Retina (tissue), 1 donor: ENCODE measurements around the gene PLA2G6.
A peak's percentile ranks its signal among the peaks of the same experiment; 100 is the strongest.
"Not testable (repeated sequence)": the region's sequence is repeated elsewhere in the genome, so short reads cannot be mapped to it uniquely, and the experiment has no call there.

ENCODE experiments used
- DNase-seq: peaks from one replicate; pipeline ENCODE4 v3.0.0-alpha.2; 2016

PLA2G6 gene

DNA sequence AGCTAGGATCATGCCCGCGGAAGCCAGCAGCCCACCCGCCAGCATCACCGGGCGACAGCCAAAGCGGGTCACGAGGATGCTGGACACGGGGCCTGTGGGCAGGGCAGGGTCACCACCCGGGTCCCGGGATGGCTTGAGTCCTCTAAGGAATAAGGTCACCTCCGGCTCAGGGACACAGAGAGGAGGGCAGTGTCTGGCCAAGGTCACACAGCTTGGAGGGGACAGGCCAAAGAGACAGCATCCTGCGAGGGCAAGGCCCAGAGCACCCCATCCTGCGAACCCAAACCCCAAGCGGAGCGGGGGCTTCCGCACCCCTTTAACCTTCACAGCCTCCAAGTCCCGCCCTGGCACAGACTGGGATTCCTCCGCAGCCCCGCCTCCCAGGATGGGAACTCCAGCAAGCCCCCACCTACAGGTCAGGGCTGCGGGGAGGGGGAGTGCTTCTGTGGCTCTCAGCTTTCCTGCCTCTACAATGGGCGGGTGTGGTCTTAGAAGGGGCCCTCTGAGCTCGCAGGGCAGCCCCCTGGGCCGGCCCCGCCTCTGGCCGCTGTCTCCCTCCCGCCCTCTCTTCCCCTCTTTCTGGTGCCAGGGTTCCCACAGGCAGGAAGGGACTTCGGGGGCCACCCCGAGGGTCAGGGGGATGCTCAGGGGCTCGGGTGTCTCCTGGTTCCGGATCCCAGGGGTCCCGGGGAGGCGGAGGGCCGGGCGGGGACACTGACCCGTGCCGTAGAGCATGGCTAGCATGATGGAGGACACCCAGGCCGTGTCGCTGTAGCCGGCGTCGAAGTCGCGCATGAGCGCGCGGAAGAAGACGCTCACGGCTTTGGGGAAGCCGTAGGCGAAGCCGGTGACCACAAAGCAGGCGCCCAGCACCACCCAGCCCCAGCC is 99.4 kb downstream of the PLA2G6 start:
- peak; percentile 34 for DNase-seq

DNA sequence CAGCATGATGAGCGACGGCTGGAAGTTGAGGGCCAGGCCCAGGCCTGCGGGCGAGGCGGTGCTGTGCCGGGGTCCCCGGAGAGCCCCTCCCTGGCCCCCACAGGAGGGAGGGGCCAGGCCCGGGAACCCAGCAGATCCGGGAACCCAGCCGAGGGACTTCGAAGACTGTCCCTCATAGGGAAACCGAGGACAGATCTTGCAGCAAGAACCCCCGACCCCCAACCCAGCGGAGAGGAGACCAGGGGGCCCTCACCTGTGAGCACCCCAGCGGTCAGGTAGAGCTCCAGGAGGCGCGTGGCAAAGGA is 100.0 kb downstream of the PLA2G6 start:
- peak; percentile 69 for DNase-seq

DNA sequence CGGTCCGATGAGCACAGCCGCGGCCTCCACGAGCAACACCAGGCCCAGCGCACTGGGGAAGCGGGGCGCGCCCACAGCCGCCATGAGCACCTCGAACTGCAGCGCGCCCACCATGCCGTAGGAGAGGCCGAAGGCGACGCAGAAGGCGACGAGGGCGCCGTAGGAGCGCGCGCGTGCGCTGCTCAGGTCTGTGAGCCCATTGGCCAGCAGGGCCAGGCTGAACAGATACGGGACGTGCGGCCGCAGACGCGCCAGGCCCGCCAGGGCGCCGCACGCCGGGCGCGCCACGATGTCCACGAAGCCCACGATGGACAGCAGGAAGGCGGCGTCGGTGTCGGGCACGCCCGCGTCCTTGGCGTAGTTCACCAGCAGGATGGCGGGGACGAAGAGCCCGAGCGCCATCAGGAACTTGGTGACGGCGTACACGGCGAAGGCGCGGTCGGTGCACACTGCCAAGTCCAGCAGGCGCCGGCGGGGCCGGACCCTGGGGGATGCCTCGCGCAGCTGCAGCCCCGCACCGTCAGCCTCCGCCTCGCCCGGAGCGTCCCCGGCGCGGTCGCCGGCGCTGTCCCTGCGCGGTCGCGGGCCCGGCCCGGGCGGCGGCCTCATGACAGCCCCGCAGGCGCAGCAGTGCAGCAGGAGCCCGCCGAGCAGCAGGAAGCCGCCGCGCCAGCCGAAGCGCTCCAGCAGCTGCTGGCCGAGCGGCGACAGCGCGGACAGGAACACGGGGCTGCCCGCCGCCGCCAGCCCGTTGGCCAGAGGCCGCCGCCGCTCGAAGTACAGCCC is 100.6 kb downstream of the PLA2G6 start:
- DNase-seq, result peak; percentile 86

DNA sequence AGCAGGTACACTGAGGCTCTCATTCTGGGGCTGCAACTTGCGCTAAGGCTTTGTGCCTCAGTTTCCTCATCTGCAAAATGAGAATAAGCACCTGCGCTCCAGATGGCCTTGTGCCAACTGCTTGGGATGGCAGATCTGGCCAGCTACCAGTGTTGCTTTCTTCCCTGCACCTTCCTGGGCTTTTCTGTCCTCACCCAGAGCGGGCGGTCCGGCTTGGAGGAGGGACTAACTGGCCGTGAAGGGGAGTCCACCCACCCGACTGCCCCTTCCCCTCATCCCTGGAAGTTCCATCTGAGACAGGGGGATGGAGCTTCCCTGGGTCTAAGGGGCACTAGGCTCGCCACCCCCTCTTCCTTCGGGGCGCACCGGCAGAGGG is 101.2 kb downstream of the PLA2G6 start:
- DNase-seq, result no peak

DNA sequence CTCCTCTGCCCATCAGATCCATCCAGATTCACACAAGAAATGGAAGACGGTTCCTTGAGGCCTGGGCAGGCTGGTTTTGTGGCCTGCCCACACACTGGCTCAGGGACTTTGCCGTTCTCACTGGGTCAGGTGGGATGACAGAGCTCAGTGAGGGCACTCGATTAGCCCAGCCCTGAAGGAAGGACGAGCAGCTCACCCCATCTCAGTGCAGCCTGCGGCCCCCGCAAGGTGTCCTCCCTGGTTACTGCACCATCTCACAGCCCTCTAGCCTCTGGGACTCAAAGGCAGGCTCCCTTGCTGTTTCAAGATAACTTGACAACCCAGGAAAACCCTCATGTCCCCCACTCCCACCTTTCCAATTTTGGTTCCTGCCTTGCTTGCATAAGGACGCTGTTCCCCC is 101.8 kb downstream of the PLA2G6 start:
- no peak for DNase-seq

DNA sequence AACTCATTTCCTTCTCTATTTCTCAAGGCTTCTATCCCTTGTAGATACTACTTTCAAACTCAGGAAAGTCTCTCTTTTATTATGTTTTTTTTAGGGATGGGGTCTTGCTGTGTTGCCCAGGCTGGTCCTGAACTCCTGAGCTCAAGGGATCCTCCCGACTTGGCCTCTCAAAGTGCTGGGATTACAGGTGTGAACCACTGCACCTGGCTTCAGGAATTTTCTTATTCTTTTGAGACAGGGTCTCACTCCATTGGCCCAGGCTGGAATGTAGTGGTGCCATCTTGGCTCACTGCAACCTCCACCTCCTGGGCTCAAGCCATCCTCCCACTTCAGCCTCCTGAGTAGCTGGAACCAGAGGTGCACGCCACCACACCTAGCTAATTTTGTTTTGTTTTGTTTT is 102.4 kb downstream of the PLA2G6 start:
- not testable (repeated sequence) for DNase-seq

DNA sequence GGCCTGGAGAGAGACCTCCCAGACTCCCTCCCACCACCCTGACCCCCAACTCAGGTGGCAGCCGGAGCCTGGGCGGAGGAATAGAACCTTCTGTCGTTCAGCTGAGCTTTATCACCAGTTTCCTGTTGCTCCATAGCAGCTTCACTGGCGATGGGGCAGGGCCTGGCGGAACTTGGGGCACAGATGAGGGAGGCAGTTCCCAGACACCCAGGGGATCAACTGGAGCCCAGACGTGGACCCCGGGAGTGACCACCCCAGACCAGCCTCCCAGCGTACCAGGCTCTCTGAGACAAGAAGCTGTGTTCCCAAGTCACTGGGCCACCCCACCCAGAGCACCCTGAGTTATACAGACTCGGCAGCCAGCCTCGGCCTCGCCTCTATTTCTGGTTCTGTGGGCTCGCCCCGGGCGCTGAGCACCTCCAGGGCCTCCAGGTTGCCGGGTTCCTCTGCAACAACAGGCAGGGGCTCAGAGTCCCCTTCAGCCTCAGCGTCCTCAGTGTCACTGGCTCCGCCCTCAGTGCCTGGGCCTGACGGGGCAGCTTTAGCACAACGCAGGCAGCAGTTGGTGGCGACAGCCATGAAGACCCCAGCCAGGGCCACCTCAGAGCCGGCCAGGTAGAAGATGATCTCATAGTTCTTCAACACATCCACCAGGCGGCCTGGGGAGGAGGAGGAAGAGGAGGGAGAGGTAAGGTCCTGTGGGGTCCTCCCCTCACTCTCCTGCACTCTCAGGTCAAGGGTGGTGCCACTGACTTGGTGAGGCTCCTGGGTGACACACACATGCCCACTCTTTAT is 103.4 kb downstream of the PLA2G6 start:
- DNase-seq, result no peak

DNA sequence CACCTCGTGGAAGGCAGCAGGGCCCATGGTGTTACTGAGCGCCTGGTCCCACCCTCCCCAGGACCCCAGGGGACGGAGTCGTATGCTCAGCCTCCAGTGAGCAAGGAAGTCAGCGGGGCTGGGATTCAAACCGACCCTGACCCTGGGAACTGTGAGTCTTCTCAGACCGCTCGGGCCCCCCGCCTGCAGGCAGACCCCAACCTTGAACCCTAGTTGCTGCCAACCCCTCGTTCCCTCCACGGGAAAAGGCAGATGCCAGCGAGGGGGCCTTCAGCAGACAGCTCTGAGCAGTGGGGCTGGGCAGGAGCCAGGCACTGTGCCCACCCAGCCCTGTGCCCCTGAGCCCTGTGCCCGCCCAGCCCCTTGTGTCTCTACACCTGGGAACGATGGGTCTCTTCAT is 104.0 kb downstream of the PLA2G6 start:
- no peak for DNase-seq

DNA sequence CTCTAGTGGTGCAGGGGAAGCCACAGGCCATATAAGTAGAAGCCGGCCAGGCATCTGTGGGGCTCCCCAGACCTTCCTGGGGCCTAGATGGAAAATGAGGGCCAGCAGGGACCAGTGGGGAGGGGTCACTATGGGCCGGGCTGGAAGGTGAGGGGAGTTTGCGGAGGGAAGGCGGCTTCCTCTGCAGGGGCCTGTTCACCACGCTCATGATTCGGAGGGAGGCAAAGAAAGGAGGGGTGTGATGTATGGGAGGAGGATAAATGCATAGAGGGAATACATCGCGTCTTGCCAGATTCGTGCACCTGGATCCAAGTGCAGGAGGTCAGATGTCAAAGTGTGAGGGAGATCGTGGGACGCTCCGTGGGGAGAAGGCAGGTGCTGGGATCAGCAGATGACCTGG is 104.5 kb downstream of the PLA2G6 start:
- no peak for DNase-seq

DNA sequence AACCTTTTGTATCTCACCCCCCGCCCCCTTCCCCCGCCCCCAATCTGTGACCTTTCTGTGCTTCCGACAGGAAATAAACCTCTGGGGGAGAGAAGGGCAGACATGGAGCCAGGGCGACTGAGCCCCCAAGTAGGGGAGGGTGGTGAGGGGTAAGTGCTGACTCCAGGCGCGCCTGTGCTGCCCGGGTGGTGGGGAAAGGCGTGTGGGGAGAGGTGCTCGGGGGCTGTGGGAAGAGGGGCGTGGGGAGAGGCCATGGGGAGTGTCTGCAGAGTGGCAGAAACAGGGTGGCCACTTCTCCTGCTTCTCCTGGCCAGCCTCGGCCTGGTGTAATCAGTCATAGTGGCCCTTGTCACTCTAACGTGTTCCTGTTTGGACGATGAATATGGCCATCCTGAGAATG is 105.7 kb downstream of the PLA2G6 start:
- DNase-seq, result no peak

DNA sequence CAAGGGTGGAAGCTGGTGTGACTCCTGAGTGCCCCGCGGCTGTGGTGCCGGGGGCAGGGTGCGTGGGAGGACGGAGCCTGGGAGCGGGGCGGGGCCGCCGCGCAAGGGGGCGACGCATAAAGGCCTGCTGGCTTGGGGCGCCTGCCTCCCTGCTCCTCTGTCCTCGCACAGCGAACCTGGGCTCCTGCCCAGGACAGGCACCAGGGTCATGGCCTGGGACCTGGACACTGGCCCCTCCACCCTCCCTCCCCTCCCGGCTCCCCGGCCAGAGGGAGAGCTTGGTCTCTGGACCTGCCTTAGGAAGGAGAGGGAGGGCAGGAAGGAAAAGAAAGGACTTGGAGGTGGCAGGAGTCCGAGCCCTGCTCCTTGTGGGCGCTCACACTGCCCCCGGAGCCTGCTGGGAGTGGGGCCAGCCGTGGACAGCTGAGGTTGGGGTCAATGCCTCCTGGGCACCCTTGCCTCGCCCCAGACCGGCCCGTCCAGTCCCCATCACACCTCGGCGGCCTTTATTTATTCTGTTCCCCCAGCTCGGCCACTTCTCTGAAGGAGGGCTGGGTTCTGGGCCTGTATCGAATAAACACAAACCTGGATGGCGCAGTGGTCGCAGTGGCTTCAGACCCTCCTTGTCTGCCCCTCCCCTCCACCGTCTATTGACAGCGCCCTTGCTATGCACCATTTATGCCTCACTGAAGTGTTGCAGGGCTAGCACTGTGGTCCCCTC is 106.4 kb downstream of the PLA2G6 start:
- no peak for DNase-seq

DNA sequence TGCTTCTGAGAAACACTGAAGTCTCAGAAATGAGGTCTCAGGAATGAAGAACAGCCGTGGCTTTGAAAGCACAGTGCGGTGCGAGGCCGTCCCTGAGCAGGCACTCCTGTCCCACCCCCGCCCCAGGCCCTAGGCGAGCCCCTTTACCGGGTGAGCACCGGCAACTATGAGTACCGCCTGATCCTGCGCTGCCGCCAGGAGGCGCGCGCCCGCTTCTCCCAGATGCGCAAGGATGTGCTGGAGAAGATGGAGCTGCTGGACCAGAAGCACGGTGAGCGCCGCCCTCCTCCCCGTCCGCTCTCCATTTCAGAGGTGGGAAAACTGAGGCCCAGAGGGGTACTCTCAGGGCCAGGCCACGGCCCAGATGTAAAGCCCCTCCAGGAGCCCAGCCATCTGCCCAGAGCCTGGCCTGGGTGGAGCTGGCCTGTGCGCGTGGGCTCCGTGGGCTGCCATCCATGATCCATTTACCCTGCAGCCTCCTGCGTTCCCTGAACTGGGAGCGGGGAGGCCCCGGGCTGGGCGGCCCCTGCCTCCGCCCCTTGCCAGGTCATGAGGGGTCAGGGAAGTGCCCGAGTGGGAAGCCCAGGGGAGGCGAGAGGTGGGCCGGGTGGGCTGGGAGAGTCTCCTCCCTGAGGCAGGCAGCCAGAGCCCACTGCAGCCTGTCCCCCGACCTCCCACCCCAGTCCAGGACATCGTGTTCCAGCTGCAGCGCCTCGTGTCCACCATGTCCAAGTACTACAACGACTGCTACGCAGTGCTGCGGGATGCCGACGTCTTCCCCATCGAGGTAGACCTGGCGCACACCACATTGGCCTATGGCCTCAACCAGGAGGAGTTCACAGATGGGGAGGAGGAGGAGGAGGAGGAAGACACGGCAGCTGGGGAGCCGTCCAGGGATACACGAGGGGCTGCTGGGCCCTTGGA is 107.2 kb downstream of the PLA2G6 start:
- peak; percentile 55 for DNase-seq

DNA sequence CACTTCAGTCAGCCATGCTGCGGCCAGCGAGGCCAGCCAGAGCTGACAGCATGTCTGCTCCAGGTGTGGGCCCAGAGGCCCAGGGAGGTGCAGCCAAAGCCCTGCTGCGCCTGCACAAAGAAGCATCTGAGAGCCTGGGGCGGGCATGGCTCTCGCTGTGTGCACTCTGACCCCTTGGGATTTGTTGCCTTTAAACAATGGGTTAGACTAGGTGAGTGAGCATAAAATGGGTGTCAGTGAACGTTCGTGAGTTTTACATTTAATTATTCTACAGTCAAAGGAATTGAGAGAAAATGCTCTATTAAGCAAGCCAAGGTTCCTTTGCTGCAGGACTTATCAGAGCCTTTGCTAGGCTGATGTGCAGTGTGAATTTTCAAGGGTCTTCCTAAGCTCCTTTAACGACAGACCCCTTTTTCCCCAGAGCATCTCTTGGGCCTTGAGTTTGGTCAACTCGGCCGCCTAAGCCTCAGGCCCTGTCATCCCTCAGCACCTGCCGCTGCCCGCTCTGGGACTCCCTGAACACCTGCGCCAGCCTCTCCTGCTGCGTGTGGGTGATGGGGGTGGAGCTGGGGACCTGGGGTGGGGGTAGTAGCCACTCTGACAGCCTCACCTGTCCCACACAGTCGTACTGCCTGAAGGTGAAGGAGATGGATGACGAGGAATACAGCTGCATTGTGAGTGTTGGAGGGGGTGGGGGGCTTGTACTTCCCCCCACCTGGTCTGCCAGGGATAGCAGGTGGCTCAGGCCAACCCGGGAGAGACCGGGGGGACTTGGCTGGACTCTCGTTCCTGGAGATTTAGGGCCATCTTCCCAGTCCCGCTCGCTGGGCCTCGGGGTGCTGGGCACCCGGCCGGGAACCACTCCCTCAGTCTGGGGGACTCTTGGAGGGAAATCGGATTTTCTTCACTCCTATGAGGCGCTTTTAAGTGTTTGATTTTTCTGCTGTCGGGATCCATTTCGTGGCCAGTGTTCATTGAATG is 108.2 kb downstream of the PLA2G6 start:
- no peak for DNase-seq

DNA sequence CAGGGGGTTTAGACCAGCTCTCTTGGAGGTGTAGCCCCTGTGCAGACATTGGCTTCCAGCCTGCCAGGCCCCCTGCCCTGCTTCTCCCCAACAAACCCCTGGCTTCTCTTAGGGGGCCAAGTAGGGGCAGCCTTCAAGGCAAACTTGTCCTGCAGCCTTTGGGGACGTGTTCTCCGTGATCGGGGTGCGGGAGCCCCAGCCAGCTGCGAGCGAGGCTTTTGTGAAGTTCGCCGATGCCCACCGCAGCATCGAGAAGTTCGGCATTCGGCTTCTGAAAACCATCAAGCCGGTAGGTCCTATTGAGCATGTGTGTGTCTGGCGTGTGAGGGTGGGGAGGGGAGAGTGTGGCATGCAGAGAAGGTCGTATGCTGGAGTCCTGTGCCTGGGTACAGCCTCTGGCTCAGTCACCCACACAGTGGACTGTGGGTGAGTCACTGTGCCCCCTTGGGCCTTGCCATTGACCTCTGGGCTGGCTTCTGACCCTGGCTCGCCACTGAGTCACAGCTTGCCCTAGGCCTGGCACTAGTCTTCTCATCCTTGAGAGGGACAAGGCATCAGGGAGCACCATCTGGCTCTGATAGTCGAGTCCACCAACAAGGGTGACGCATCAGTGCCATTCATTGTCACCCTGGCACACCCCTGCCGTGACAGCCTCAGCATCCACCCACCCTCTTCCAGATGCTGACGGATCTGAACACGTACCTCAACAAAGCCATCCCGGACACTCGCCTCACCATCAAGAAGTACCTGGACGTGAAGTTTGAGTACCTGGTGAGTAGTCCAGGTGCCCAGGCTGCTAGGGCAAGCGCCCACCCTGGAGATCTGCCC is 109.1 kb downstream of the PLA2G6 start:
- DNase-seq, result no peak

DNA sequence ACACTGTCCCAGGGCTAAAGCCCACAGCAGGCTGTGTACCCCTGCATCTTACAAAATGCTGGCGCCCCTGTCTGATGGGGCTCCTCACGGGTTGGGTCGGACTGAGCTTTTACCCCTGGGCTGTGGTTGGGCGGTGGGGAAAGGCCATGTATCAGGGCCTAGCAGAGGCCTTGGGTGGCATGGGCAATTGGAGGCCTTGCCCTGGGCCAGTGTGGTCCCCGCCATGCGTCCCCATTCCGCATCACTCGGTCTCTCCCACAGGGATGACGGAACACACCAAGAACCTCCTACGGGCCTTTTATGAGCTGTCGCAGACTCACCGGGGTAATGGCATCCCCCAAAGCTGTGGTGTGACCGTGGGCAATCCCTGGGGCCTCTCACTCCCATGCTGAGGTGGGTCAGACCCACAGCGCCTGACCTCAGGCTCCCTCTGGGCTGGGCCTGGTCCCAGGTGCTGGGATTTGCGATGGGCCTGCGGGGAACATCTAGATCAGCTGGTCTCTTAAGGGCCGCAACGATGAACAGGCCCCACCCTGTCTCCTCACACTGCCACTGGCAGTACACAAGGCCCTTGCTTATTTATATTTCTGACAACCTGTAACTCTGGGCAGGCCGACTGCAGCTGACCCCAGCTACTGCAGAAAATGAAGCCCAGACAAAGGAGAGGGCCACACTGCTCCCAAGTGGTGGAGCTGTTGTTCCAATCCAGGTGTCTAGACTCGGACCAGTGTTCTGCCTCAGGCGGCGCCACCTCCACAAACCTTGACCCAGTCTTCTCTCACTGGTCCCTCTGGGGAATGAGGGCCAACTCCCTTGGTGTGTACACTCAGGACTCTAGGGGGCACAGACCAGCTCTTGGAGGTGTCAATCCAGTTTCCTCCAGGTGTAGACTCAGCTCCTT is 110.0 kb downstream of the PLA2G6 start:
- no peak for DNase-seq

DNA sequence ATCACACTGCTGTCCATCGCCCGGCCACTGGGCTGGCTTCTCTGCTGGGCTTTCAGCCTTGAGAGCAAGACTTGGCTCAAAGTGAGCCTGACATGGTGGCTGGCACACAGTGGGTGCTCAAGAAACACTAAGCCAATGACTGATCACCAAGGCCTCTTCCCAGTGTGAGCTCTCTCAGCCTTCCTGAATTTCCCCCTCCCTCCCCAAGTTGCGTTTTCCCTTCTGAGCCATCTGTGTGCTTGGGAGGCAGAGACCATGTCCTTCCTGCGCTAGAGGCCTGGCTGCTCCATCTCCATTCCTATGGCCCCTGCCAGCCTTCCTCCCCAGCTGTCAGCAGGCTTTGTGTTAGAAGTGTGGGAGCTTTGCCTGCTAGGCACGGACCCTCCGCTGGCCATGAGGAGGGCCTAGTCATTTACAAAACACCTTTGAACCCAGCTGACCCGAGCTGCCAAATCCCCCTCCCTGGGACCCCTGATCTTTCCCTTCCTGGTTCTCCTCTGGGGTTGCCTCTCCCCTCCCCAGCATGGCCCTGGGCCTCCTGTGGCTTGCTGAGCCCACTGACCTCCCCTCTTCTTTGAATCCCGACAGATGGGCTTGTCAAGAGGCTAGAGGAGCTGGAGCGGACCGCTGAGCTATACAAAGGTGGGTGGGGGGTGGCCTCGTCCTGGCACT is 111.2 kb downstream of the PLA2G6 start:
- DNase-seq, result peak; percentile 35

DNA sequence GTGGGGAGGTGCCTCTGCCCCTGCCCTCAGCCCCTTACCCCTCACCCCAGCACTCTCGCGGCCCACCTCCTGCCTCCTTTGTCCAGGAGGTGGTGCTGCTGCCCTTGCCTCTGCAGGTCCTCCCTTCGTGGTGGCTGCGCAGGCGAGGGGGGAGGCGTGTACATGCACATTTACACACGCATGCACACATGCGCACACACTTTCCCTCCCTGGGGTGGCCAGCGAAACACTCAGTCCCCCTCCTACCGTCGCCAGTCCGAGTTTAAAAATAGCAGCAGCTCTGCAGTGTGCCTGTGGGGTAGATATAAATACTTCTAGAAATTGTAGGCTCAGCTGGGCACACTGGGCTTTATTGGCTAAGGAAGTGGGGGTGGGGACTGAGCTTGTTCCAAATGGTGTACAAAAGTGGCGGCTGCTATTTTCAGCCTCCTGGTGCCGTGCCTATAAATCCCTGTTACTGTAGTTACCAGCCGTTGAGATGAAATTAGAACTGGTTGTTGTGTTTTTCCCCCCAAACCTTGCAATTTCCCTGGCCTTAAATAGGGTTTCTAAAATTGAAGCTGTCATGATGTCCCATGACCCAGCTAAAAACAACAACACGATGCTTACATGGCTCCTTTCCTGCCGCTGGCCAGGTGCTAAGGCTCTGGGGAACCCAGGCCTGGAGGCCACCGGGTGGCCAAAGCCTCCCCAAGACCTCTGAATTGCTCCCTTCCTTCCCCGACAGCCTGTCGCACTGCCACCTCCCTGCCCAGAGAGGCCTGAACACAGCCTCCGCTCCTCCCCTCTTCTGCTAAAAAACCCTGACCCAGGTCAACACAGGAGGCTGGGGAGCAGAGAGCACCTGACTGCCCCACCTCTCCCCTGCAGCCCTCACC is 112.0 kb downstream of the PLA2G6 start:
- peak; percentile 65 for DNase-seq
